DOHH2 (cell line): ENCODE results near the gene TP53I11.

ENCODE experiments used
- H3F3A ChIP-seq: fragments of 200-600 bp; sonication (generic), shearing (Covaris generic); 2 replicates; pipeline ENCODE4 v1.6.0; 2016; ENCODE audit warnings: antibody characterized with exemption, mild to moderate bottlenecking; ENCODE audit not compliant: control insufficient read depth, insufficient read depth
- H3K27ac ChIP-seq: fragments of 200-600 bp; sonication (generic); 2 replicates; pipeline ENCODE4 v1.5.1; 2014; ENCODE audit warnings: low read depth, mild to moderate bottlenecking, low read length, moderate library complexity
- H3K27me3 ChIP-seq: fragments of 200-600 bp; sonication (generic); 2 replicates; pipeline ENCODE4 v1.6.1; 2014; ENCODE audit warnings: mild to moderate bottlenecking, low read length, mixed read lengths; ENCODE audit not compliant: control insufficient read depth
- H3K36me3 ChIP-seq: fragments of 200-600 bp; sonication (generic); 2 replicates; pipeline ENCODE4 v1.6.1; 2014; ENCODE audit warnings: mild to moderate bottlenecking, low read length, moderate library complexity, mixed read lengths; ENCODE audit not compliant: control insufficient read depth
- H3K4me1 ChIP-seq: fragments of 200-600 bp; sonication (generic); 2 replicates; pipeline ENCODE4 v1.6.1; 2014; ENCODE audit warnings: mild to moderate bottlenecking, low read length, mixed read lengths; ENCODE audit not compliant: control insufficient read depth
- H3K4me2 ChIP-seq: fragments of 200-600 bp; sonication (generic); 2 replicates; pipeline ENCODE4 v1.6.0; 2014; ENCODE audit warnings: mild to moderate bottlenecking, low read length, moderate library complexity
- H3K4me3 ChIP-seq: fragments of 200-600 bp; sonication (generic); 2 replicates; pipeline ENCODE4 v1.5.1; 2014; ENCODE audit warnings: mild to moderate bottlenecking, low read length, mixed read lengths
- H3K79me2 ChIP-seq: fragments of 200-600 bp; sonication (generic); 2 replicates; pipeline ENCODE4 v1.6.1; 2014; ENCODE audit warnings: mild to moderate bottlenecking, low read length, mixed read lengths; ENCODE audit not compliant: control insufficient read depth
- H3K9me2 ChIP-seq: fragments of 200-600 bp; sonication (generic); replicated peaks from 2 replicates; pipeline ENCODE4 v1.6.1; 2014; ENCODE audit warnings: mild to moderate bottlenecking, low read length, mixed read lengths; ENCODE audit not compliant: control insufficient read depth
- H3K9me3 ChIP-seq: fragments of 200-600 bp; sonication (generic); 2 replicates; pipeline ENCODE4 v1.6.1; 2014; ENCODE audit warnings: antibody characterized with exemption, low read length, mixed read lengths; ENCODE audit not compliant: control insufficient read depth, insufficient read depth
- H4K20me1 ChIP-seq: fragments of 200-600 bp; sonication (generic); 2 replicates; pipeline ENCODE4 v1.6.0; 2014; ENCODE audit warnings: low read depth, mild to moderate bottlenecking, antibody characterized with exemption, low read length, moderate library complexity; ENCODE audit not compliant: control insufficient read depth, insufficient read depth
- CTCF ChIP-seq: fragments of 200-600 bp; sonication (generic); IDR thresholded peaks from one replicate; pipeline ENCODE4 v1.5.1; 2014; ENCODE audit warnings: antibody characterized with exemption, mild to moderate bottlenecking, low read depth, low read length; ENCODE audit not compliant: poor library complexity, severe bottlenecking
- EZH2phosphoT487 ChIP-seq: fragments of 200-600 bp; sonication (generic); IDR thresholded peaks from 2 replicates; pipeline ENCODE4 v1.6.1; 2017; ENCODE audit warnings: borderline replicate concordance, mild to moderate bottlenecking, antibody characterized with exemption, low read length, moderate library complexity, mixed read lengths

TP53I11 gene

GRCh38 chr11:44955015-44955738 is 4.5 kb upstream of the TP53I11 start:
- Histone ChIP-seq H3K4me2 (no peak overlapping the region), H3K9me2 (no peaks in the 10 kb centered on the region), H3F3A (no peaks in the 10 kb centered on the region), H3K79me2 (no peaks in the 10 kb centered on the region), H4K20me1 (no peaks in the 10 kb centered on the region), H3K36me3 (no peaks in the 10 kb centered on the region), H3K4me1 (peaks cover 26% of the 10 kb centered on the region), H3K9me3 (no peaks in the 10 kb centered on the region), H3K27ac (no peak overlapping the region), H3K27me3 (peaks cover 8% of the 10 kb centered on the region), H3K4me3 (no peak overlapping the region)
- TF ChIP-seq CTCF (no peak), EZH2phosphoT487 (no peak)

GRCh38 chr11:44954051-44954906 is 3.6 kb upstream of the TP53I11 start:
- Histone ChIP-seq H3K27me3 (peaks cover 17% of the 10 kb centered on the region), H3K4me1 (peaks cover 32% of the 10 kb centered on the region), H3K27ac (no peak overlapping the region), H3F3A (no peaks in the 10 kb centered on the region), H3K4me3 (no peak overlapping the region), H3K79me2 (no peaks in the 10 kb centered on the region), H3K9me3 (no peaks in the 10 kb centered on the region), H3K36me3 (no peaks in the 10 kb centered on the region), H3K4me2 (no peak overlapping the region), H3K9me2 (no peaks in the 10 kb centered on the region), H4K20me1 (no peaks in the 10 kb centered on the region; the same call in 1 of the 2 replicates)
- TF ChIP-seq EZH2phosphoT487 (no peak), CTCF (no peak)

GRCh38 chr11:44952500-44953260 is 2.0 kb upstream of the TP53I11 start:
- H3K4me1 ChIP-seq = peaks cover 20% of the 10 kb centered on the region
- H4K20me1 ChIP-seq = no peaks in the 10 kb centered on the region; the same call in 1 of the 2 replicates
- no peak overlapping the region for H3K4me2 ChIP-seq
- H3K79me2 ChIP-seq = no peaks in the 10 kb centered on the region
- H3K4me3 ChIP-seq = no peak overlapping the region
- H3K27me3 ChIP-seq = peaks cover 30% of the 10 kb centered on the region
- H3K9me3 ChIP-seq = no peaks in the 10 kb centered on the region
- no peaks in the 10 kb centered on the region for H3K9me2 ChIP-seq
- no peak overlapping the region for H3K27ac ChIP-seq
- H3F3A ChIP-seq = no peaks in the 10 kb centered on the region
- no peaks in the 10 kb centered on the region for H3K36me3 ChIP-seq
- TF ChIP-seq CTCF = no peak
- TF ChIP-seq EZH2phosphoT487 = no peak
